MCF 10A (cell line): Measurements from ENCODE around the gene ISLR. TPM values are rescaled to one million over a fixed set of nuclear protein-coding genes. Genes with fewer than 3 reads are reported as not detected.

Experiments
- BruUV-seq: library from RNA; stranded (reverse); fragments of 400-500 nt; replicated peaks from 2 replicates; lab custom pipeline; 2021; lab: Mats Ljungman, UMichigan
- CTCF ChIA-PET: fragments of 300-600 bp; sonication (Branson Sonifier 250); formaldehyde crosslinking; extraction: SDS; loops from one replicate; lab custom pipeline; 2021; ENCODE audit warnings: antibody characterized with exemption, inconsistent platforms; lab: Yijun Ruan, JAX
- POLR2A ChIA-PET: fragments of 300-600, 350-650 bp; sonication (Branson Sonifier 250); formaldehyde crosslinking; extraction: SDS; loops from one replicate; lab custom pipeline; 2020; ENCODE audit warnings: antibody characterized with exemption, inconsistent platforms; lab: Yijun Ruan, JAX
- DNase-seq: peaks from one replicate; pipeline ENCODE4 v3.0.0-alpha.2; 2018; ENCODE audit not compliant: unreplicated experiment
- H3K27ac Mint-ChIP-seq: one replicate; pipeline ENCODE4 v1.8.0; 2022; ENCODE audit warnings: mild to moderate bottlenecking, low read depth, mixed read lengths; ENCODE audit not compliant: unreplicated experiment
- H3K27me3 Mint-ChIP-seq: one replicate; pipeline ENCODE4 v1.8.0; 2022; ENCODE audit warnings: mixed read lengths; ENCODE audit not compliant: insufficient read depth, unreplicated experiment
- H3K36me3 Mint-ChIP-seq: one replicate; pipeline ENCODE4 v1.8.0; 2022; ENCODE audit warnings: mild to moderate bottlenecking, moderate library complexity, mixed read lengths; ENCODE audit not compliant: insufficient read depth, unreplicated experiment
- H3K4me1 Mint-ChIP-seq: one replicate; pipeline ENCODE4 v1.8.0; 2022; ENCODE audit warnings: mixed read lengths; ENCODE audit not compliant: insufficient read depth, unreplicated experiment
- H3K4me3 Mint-ChIP-seq: one replicate; pipeline ENCODE4 v1.8.0; 2022; ENCODE audit warnings: mild to moderate bottlenecking, moderate library complexity, mixed read lengths; ENCODE audit not compliant: unreplicated experiment
- H3K9me3 Mint-ChIP-seq: one replicate; pipeline ENCODE4 v1.8.0; 2022; ENCODE audit warnings: mixed read lengths; ENCODE audit not compliant: unreplicated experiment
- intact Hi-C: fragments of 100-400 bp; cut with micrococcal nuclease; formaldehyde crosslinking; loops from 2 replicates; pipeline ENCODE4 v1.14.1; 2022
- total RNA-seq: library from RNA; stranded (reverse); gene quantifications from 2 replicates; pipeline ENCODE4 v1.2.3, GENCODE V29; 2022
- TF ChIP-seq, protein P1 (sequence below): fragments of 200-600 bp; IDR thresholded peaks from one replicate; pipeline ENCODE4 v1.8.0; 2022; ENCODE audit warnings: antibody characterized with exemption, mild to moderate bottlenecking; ENCODE audit not compliant: unreplicated experiment

Gene ISLR
- total RNA-seq, 1 experiment from 2014 or later: not detected

DNA sequence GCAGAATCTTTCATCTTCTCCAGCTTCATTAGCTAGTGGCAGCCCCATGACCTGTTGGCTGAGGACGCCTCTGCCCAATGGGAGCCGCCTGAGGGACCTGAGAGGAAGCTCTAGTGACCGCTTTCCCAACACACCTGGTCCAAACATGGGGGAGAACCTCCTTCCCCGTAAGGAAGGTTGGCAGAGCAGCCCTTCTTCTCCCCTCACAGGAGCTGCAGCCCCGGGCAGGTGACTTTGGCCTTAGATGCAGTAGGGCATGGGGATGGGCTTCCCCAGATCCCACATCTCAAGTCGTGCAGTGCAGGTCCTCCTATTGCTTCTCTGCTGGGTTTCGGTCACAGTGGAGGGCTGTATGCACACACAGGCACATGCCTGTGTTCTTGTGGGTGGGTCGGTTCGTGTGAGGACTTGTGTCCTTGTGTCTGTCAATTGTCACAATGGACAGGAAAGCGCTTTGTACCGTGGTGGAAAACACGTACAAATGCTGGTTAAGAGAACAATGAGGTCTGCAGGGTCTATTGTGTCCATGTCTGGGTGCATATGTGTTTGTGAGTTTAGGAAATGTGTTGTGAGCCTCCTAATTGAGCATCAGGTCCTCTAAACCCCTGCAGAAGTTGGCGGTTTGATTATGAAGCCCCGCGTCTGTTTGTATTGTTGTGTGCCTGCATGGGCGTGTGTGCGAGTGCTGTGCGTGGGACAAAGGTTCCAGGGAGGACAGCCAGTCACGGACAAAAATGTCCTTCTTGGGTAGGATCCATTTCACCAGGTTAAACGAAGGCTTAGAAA, 41.7 kb upstream of the ISLR start:
- no peaks in the 10 kb centered on the region for H3K4me1 Mint-ChIP-seq
- CTCF ChIA-PET: interaction anchor here (1.9 kb wide), 1 partner anchor 176 kb away, joined by 9 read pairs; no protein-coding TSS in a partner anchor
- no TSS peak for BruUV-seq

DNA sequence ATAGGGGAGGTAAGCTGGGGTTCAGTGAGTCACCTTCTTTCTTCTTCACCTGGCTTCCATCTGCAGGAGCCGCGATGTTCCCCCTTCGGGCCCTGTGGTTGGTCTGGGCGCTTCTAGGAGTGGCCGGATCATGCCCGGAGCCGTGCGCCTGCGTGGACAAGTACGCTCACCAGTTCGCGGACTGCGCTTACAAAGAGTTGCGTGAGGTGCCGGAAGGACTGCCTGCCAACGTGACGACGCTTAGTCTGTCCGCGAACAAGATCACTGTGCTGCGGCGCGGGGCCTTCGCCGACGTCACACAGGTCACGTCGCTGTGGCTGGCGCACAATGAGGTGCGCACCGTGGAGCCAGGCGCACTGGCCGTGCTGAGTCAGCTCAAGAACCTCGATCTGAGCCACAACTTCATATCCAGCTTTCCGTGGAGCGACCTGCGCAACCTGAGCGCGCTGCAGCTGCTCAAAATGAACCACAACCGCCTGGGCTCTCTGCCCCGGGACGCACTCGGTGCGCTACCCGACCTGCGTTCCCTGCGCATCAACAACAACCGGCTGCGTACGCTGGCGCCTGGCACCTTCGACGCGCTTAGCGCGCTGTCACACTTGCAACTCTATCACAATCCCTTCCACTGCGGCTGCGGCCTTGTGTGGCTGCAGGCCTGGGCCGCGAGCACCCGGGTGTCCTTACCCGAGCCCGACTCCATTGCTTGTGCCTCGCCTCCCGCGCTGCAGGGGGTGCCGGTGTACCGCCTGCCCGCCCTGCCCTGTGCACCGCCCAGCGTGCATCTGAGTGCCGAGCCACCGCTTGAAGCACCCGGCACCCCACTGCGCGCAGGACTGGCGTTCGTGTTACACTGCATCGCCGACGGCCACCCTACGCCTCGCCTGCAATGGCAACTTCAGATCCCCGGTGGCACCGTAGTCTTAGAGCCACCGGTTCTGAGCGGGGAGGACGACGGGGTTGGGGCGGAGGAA, 40.5 kb upstream of the ISLR start:
- Mint-ChIP-seq H3K27me3 (peaks cover 59% of the 10 kb centered on the region), H3K27ac (no peak overlapping the region), H3K36me3 (peaks cover 6% of the 10 kb centered on the region), H3K9me3 (no peaks in the 10 kb centered on the region), H3K4me1 (no peaks in the 10 kb centered on the region), H3K4me3 (no peak overlapping the region)
- ChIA-PET POLR2A (interaction anchor here (0.7 kb wide), 1 partner anchor 698 kb away, joined by 3 read pairs; no protein-coding TSS in a partner anchor), CTCF (interaction anchor here (0.6 to 1.9 kb wide), 3 partner anchors 12 to 175 kb away, joined by 3 to 9 read pairs (median 4); no protein-coding TSS in a partner anchor)
- no TSS peak for BruUV-seq
- intact Hi-C loops: no loop called here
- no peak for DNase-seq
- TF ChIP-seq, protein P1, sequence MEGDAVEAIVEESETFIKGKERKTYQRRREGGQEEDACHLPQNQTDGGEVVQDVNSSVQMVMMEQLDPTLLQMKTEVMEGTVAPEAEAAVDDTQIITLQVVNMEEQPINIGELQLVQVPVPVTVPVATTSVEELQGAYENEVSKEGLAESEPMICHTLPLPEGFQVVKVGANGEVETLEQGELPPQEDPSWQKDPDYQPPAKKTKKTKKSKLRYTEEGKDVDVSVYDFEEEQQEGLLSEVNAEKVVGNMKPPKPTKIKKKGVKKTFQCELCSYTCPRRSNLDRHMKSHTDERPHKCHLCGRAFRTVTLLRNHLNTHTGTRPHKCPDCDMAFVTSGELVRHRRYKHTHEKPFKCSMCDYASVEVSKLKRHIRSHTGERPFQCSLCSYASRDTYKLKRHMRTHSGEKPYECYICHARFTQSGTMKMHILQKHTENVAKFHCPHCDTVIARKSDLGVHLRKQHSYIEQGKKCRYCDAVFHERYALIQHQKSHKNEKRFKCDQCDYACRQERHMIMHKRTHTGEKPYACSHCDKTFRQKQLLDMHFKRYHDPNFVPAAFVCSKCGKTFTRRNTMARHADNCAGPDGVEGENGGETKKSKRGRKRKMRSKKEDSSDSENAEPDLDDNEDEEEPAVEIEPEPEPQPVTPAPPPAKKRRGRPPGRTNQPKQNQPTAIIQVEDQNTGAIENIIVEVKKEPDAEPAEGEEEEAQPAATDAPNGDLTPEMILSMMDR: no peak

More for the DNA sequence above, 41.7 kb upstream of the ISLR start:
- Mint-ChIP-seq H3K9me3 (no peaks in the 10 kb centered on the region), H3K36me3 (peaks cover 6% of the 10 kb centered on the region), H3K27me3 (peaks cover 53% of the 10 kb centered on the region), H3K27ac (no peak overlapping the region), H3K4me3 (no peak overlapping the region)
- TF ChIP-seq, protein P1: no peak
- no peak for DNase-seq
- POLR2A ChIA-PET: interaction anchor here (0.7 kb wide), 1 partner anchor 697 kb away, joined by 3 read pairs; no protein-coding TSS in a partner anchor
- intact Hi-C loops: no loop called here

DNA sequence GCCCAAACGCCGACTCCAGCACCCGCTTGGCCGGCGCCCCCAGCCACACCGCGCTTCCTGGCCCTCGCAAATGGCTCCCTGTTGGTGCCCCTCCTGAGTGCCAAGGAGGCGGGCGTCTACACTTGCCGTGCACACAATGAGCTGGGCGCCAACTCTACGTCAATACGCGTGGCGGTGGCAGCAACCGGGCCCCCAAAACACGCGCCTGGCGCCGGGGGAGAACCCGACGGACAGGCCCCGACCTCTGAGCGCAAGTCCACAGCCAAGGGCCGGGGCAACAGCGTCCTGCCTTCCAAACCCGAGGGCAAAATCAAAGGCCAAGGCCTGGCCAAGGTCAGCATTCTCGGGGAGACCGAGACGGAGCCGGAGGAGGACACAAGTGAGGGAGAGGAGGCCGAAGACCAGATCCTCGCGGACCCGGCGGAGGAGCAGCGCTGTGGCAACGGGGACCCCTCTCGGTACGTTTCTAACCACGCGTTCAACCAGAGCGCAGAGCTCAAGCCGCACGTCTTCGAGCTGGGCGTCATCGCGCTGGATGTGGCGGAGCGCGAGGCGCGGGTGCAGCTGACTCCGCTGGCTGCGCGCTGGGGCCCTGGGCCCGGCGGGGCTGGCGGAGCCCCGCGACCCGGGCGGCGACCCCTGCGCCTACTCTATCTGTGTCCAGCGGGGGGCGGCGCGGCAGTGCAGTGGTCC, 39.7 kb upstream of the ISLR start:
- H3K4me1 Mint-ChIP-seq: no peaks in the 10 kb centered on the region
- H3K9me3 Mint-ChIP-seq: no peaks in the 10 kb centered on the region
- intact Hi-C loops: no loop called here
- ChIA-PET CTCF (interaction anchor here (0.6 kb wide), 1 partner anchor 98 kb away, joined by 3 read pairs; no protein-coding TSS in a partner anchor), POLR2A (no interaction called here)
- BruUV-seq: no TSS peak
- H3K4me3 Mint-ChIP-seq: no peak overlapping the region
- TF ChIP-seq, protein P1: no peak
- H3K36me3 Mint-ChIP-seq: peaks cover 6% of the 10 kb centered on the region
- H3K27ac Mint-ChIP-seq: no peak overlapping the region
- H3K27me3 Mint-ChIP-seq: peaks cover 57% of the 10 kb centered on the region
- DNase-seq: no peak
